ENCODE measurements around the gene SYPL2.
A peak's percentile ranks its signal among the peaks of the same experiment; 100 is the strongest.
"Not testable (repeated sequence)": the region's sequence is repeated elsewhere in the genome, so short reads cannot be mapped to it uniquely, and the experiment has no call there.

SYPL2 gene

GRCh38 chr1:109433322-109433721 lies 33.0 kb upstream of the SYPL2 start:
- no peak overlapping the region for H3K4me3 ChIP-seq (ENCODE audit: low read depth, low read length)
- DNase-seq (ENCODE audit: low read depth) = peak; percentile 21
- TF ChIP-seq CTCF (conservative IDR thresholded peaks at IDR 0.05; ENCODE audit: low read depth, low read length) = no peak

- TF ChIP-seq CTCF (conservative IDR thresholded peaks at IDR 0.05; ENCODE audit: low read depth, low read length) = no peak
- no peak overlapping the region for H3K4me3 ChIP-seq (ENCODE audit: low read depth, low read length)
- no peak for DNase-seq (ENCODE audit: low read depth)
Observed at GRCh38 chr1:109434484-109434883, 31.9 kb upstream of the SYPL2 start.

DNA sequence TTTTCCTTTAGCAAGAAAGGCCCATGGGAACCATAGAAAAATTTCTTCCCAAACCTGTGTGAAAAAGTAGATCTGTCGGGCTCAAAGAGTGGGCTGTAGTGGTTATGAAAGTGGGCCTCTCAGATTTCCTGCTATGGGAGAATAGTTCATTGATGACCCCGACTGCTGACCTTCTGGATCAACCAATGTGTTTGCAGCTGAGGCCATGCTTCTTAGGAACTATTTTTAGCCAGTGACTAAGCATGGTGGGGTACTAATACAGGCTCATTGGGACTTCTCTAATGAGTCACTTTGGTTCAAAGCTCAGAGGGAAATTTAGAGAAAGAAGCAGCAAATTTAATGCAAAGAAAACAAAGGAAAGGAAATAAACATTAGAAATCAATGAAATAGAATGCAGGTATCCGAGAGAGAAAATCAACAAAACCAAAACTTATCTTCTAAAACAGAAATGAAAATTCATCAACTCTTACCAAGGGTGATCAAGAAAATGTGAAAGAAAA lies 27.5 kb upstream of the SYPL2 start:
- H3K4me3 ChIP-seq (ENCODE audit: low read depth, low read length) = no peak overlapping the region
- TF ChIP-seq CTCF (conservative IDR thresholded peaks at IDR 0.05; ENCODE audit: low read depth, low read length) = no peak
- peak; percentile 98 for DNase-seq (ENCODE audit: low read depth)

GRCh38 chr1:109441069-109441468 lies 25.3 kb upstream of the SYPL2 start:
- DNase-seq (ENCODE audit: low read depth) = peak; percentile 84
- no peak overlapping the region for H3K4me3 ChIP-seq (ENCODE audit: low read depth, low read length)

DNA sequence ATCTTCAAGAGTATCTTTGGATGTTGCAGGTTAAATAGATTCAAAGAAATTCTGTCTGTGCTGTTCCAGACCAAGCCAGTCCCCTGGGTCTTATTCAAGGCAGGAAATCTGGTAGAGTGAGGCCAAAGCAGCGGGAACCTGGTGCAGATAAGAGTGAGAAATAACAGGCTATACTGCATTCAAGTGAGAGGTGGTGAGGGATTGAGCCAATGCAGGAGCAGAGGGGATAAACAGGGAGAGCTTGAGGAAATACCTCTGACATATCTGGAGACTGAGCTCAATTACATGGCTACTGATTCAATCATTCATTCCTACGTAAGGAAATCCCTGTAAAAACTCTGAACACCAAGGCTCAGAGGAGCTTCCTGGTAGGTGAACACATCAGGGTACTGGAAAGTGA lies 22.9 kb upstream of the SYPL2 start:
- no peak overlapping the region for H3K4me3 ChIP-seq (ENCODE audit: low read depth, low read length)
- DNase-seq (ENCODE audit: low read depth) = no peak
- no peak for TF ChIP-seq CTCF (conservative IDR thresholded peaks at IDR 0.05; ENCODE audit: low read depth, low read length)

More at GRCh38 chr1:109441069-109441468, 25.3 kb upstream of the SYPL2 start:
- no peak for TF ChIP-seq CTCF (conservative IDR thresholded peaks at IDR 0.05; ENCODE audit: low read depth, low read length)

GRCh38 chr1:109444346-109444745 lies 22.0 kb upstream of the SYPL2 start:
- no peak for DNase-seq (ENCODE audit: low read depth)
- TF ChIP-seq CTCF (conservative IDR thresholded peaks at IDR 0.05; ENCODE audit: low read depth, low read length) = no peak
- no peak overlapping the region for H3K4me3 ChIP-seq (ENCODE audit: low read depth, low read length)

- not testable (repeated sequence) for DNase-seq (ENCODE audit: low read depth); H3K4me3 ChIP-seq (ENCODE audit: low read depth, low read length)
Observed at GRCh38 chr1:109445949-109446695, 20.2 kb upstream of the SYPL2 start.
